C4-2B (cell line): ENCODE data around the gene RTN1.

Experiments
- CTCF ChIP-seq: fragments of 450-650 bp; conservative IDR thresholded peaks from 2 replicates; pipeline ENCODE4 v1.5.1; 2017; ENCODE audit warnings: mild to moderate bottlenecking
- ZFX ChIP-seq: fragments of 450-650 bp; IDR thresholded peaks from 2 replicates; pipeline ENCODE4 v1.6.1; 2017

GRCh38 chr14:59583755-59584154 lies 286.8 kb downstream of the RTN1 start:
- TF ChIP-seq CTCF (peak; percentile 17), ZFX (no peak)
